ENCODE measurements around the gene NLK. TPM values are rescaled to one million over a fixed set of nuclear protein-coding genes. Genes with fewer than 3 reads are reported as not detected.
A peak's percentile ranks its signal among the peaks of the same experiment; 100 is the strongest.
"Not testable (repeated sequence)": the region's sequence is repeated elsewhere in the genome, so short reads cannot be mapped to it uniquely, and the experiment has no call there.

The NLK gene
- total RNA-seq, 1 donor from 2014 or later = 32.7 TPM

DNA sequence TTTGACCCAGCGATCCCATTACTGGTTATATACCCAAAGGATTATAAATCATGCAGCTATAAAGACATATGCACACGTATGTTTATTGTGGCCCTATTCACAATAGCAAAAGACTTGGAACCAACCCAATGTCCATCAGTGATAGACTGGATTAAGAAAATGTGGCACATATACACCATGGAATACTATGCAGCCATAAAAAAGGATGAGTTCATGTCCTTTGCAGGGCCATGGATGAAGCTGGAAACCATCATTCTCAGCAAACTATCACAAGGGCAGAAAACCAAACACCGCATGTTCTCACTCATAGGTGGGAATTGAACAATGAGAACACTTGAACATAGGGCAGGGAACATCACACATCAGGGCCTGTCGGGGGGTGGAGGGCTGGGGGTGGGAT, 112.9 kb downstream of the NLK start:
- not testable (repeated sequence) for DNase-seq (ENCODE audit: low read depth)

DNA sequence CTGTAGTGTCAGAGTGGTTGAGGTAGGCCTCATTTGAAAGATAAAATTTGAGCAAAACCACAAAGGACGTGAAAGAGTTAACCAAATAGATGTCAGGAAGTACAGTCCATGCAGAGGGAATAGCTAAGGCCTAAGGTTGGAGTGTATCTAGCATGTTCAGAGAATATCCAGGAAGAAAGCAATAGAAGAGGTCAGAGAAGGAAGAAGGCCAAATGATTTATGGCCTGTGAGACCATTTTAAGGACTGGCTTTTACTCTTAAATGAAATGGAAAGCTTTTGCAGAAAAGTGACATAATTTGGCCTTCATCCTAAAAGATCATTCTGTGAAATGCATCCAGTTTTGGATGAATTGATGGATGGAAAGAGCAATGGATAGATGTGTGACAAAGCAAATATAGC, 116.5 kb downstream of the NLK start:
- DNase-seq (ENCODE audit: low read depth) = no peak

DNA sequence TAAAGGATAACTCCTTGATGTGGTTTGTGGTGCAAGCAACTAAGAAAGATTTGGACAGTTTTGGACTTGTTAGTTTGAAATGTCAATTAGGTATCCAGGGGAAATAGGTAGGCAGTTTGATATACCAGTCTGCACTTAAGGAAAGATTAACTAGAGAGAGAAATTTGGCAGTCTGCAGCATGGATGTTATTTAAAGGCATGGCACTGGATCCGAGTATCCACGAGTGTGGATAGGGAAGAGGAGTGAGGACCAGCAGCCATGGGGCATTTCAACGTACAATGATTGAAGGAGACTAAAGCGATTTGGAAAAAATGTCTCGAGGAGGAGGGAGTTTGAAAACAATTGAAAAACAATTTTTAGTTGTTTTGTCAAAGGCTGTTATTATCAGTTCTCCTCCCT, 117.4 kb downstream of the NLK start:
- no peak for DNase-seq (ENCODE audit: low read depth)

- DNase-seq (ENCODE audit: low read depth) = no peak
Observed at GRCh38 chr17:28160610-28161009, 118.1 kb downstream of the NLK start.

DNA sequence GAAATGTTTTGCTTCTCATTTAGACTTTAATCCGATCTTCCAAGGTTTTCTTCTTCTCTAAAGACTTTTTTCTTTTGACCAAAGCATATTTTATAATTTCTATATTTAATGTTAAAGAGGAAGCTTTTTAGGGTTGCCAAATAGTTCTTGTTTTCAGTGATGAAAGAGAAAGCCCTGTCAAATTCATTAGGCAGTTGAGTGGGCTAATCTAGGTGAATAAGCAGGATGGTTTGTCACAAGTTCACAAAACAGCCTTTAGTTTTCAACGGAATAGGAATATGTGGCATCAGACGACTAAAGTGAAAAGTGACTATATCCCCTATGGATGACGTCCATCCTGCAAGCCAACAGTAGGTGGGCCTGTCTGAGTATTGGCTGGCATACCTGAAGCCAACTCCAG, 118.8 kb downstream of the NLK start:
- DNase-seq (ENCODE audit: low read depth) = no peak

DNA sequence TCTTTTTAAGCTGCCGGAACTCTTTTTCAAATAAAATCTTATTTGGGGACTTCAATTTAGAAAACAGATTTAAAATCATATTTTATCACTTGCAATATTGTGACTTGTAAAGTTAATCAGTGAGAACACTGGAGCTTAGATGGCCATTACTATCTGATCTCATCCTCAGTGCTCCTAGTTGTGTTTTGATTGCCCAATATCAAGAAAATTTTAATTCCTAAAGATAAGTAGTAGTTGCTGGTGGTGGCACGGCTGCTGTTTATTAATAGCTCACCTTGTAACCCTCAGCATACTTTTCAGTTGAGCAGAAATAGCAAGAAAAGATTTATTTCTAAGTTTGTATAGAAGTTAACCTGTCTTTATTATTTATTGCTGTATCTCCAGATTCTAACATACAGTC, 124.0 kb downstream of the NLK start:
- DNase-seq (ENCODE audit: low read depth) = no peak

DNA sequence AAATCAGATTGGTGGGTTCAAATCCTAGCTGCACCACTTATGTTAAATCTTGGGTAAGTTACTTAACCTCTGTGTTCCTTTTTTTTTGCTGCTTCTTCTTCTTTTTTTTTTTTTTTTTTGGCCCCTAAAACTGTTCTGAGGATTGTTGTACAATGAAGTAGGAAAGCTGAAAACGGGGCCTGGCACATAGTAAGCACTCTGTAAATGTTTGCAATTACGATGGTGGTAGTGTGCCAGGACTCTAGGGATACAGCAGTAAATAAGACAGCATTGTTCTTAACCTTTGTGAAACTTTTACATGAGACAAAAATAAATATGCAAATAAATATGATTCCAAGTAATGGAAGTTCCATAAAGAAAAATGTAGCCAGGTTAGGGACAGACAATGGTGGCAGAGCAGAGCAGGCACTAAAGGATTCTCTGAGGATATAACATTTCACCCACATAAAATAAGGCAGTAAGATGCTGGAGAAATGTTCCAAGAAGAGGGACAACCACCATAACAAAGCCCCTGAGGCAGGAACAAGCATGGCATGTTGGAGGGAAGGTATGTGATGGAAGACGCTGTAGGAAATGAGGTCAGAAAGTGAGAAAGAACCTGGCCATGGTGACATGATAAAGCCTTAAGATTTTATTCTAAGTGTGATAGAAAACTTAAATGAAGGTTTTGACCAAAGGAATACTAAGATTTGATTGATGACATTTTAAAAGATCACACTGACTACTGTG, 127.3 kb downstream of the NLK start:
- no peak for DNase-seq (ENCODE audit: low read depth)

DNA sequence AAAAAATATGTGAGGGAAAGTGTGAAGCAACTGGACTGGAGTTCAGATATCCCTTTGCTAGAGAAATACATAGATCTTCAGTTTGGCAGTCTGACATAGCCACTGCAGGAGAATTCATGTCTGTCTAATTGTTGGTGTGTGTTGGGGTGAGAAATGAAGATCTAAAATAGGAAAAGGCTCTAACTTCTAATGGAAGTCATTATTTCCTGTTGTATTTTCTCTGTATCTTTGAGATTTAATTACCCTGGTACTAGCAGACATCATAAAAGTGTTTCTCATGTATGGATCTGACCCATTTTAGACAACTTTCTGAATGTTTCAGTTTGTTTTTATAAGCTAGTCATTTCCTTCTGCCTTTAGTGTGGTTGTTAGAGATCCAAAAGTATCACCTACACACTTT, 128.3 kb downstream of the NLK start:
- no peak for DNase-seq (ENCODE audit: low read depth)

- DNase-seq (ENCODE audit: low read depth) = no peak
Observed at GRCh38 chr17:28173031-28173561, 130.6 kb downstream of the NLK start.

- DNase-seq (ENCODE audit: low read depth) = peak; percentile 78
Observed at GRCh38 chr17:28173801-28174200, 131.3 kb downstream of the NLK start.

DNA sequence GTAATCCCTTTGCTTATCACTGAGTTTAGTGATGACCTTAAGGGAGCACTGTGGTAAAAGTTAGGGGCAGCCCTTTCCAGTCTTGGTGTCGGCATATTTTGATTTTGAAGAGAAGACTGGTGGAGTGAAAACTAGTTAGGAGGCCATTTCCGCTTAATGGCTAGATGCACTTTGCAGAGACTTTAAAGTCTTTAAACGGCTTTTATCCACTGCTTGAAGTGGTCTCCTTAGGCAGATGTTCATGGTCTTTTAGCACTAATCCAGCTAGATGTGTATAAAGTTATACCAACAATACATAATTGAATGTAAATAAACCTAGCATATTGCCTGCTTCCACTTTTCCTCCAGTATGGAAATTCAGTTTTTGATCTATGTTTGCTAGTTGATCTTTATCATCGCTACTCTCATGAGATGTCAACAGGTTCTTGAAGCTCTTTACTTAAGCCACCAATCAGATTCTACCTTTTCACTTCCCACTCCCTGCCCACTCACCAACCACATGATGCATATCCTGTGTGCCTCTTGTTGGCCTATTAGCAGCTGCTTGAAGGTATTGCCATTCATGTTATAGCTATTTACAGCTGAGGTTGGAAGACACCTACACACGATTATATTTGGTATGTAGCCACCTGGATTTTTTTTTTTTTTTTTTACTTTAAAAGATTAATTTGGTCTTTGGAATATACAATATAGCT, 132.0 kb downstream of the NLK start:
- DNase-seq (ENCODE audit: low read depth) = no peak

- DNase-seq (ENCODE audit: low read depth) = no peak
Observed at GRCh38 chr17:28177351-28177750, 134.9 kb downstream of the NLK start.

- DNase-seq (ENCODE audit: low read depth) = peak; percentile 89
Observed at GRCh38 chr17:28178800-28179199, 136.3 kb downstream of the NLK start.

DNA sequence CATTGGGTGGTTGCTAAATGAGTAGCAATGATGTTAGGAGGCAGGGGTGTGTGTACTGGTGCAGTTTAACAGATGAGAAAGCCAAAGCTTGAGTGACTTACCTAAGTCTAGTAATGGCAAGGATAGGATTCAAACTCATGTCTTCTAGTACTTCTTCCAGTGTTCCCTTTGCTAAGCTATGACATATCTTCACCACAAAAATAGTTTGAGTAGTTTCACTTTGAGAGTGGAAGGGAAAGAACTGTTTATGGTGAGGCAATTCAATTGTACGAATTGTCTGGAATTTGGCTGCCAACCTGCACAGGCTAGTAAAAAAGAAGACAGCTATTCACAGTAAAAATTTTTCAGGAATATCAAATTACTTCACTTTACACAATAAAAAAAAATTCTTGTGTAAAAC, 138.0 kb downstream of the NLK start:
- DNase-seq (ENCODE audit: low read depth) = peak; percentile 52

DNA sequence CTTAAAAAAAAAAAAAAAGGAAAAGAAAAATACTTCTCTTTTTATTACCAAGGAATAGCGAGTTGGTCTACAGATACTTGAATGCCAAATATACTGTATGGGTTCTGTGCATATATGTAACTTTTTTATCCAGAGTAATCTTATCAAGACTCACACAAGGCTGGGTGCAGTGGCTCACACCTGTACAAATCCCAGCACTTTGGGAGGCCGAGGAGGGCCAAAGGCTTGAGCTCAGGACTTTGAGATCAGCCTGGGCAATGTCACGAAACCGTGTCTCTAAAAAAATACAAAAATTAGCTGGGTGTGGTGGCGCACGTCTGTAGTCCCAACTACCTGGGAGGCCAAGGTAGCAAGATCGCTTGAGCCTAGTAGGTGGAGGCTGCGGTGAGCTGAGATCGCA, 139.1 kb downstream of the NLK start:
- no peak for DNase-seq (ENCODE audit: low read depth)

DNA sequence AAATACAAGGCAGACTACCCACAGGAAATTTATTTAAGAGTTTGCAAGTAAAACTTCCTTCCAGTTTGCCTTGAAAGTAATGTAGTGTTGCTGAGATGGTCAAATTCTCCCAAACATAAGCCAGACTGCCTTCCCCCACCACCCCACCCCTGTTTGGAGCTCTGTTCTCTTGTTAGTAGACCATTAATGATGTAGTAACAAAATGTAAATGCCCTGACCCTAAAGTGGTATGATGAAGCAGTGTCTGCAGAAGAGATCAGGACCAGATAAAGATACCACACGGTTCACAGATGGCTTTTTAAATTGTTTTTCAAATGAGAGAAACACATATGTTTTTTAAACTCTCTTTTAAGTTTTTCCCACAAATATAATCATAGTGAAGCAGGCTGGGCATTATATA, 140.1 kb downstream of the NLK start:
- DNase-seq (ENCODE audit: low read depth) = no peak

DNA sequence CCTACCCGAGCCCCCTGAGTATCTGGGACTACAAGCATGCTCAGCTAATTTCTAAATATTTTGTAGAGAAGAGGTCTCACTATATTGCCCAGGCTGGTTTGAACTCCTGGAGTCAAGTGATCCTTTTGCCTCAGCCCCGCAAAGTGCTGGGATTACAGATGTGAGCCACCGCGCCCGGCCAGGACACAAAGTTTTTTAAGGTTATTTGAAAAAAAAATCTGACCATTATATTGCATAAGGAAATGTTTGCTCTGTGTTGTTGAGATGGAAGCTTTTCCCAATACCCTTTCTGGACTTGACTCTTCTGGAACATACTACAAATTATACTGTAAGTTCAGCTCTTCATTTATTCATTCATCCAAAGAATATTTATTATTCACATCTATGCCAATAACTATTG, 143.2 kb downstream of the NLK start:
- DNase-seq (ENCODE audit: low read depth) = no peak

DNA sequence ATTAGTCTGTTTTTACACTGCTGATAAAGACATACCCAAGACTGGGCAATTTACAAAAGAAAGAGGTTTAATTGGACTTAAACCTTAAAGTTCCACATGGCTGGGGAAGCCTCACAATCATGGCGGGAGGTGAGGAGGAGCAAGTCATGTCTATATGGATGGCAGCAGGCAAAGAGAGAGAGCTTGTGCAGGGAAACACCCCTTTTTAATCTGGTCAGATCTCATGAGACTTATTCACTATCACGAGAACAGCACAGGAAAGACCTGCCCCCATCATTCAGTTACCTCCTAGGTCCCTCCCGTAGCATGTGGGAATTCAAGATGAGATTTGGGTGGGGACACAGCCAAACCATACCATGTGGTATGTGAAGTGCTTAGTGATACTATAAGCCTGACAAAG, 144.0 kb downstream of the NLK start:
- not testable (repeated sequence) for DNase-seq (ENCODE audit: low read depth)

DNA sequence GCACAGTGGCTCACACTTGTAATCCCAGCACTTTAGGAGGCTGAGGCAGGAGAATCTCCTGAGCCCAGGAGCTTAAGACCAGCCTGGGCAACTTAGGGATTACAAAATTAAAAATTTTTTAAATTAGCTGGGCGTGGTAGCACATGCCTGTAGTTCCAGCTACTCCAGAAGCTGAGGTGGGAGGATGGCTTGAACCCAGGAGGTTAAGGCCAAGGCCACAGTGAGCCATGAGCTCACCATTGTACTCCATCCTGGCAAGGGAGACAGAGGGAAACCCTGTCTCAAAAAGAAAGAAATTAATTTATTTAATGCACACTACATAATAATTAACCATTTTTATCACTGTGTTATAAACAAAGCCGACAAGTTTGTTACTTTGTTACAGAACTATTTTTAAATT, 145.5 kb downstream of the NLK start:
- no peak for DNase-seq (ENCODE audit: low read depth)

- DNase-seq (ENCODE audit: low read depth) = peak; percentile 63
Observed at GRCh38 chr17:28188841-28189263, 146.4 kb downstream of the NLK start.

DNA sequence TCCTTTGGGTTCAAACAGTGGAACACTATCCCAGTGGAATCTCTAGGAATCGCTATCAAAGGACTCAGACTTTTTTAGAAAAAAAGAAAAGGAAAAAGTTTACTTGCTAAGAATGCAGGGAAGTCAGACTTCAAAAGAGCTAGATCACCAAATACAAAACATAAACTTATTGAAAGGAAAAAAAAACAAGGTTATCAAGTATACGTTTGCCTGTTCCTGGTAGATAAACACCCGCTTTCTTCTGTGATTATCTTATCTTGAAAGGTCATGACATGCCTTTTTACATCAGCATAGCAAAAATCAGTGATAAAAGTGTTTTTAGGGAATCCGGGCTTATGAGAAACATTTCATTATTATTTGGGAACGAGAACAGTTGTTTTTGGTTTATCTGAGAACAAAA, 147.2 kb downstream of the NLK start:
- no peak for DNase-seq (ENCODE audit: low read depth)

- DNase-seq (ENCODE audit: low read depth) = no peak
Observed at GRCh38 chr17:28191018-28191417, 148.5 kb downstream of the NLK start.

GRCh38 chr17:28193241-28193640, 150.8 kb downstream of the NLK start:
- DNase-seq (ENCODE audit: low read depth) = no peak
